GM19372 (cell line): ENCODE data around the gene SPACA4.

Source experiments
- ATAC-seq: cut with Tn5 transposase; IDR thresholded peaks from one replicate; pipeline ENCODE4 v1.9.1; 2021; ENCODE audit warnings: mild to moderate bottlenecking, low read depth, moderate library complexity; ENCODE audit not compliant: unreplicated experiment

SPACA4 gene

DNA sequence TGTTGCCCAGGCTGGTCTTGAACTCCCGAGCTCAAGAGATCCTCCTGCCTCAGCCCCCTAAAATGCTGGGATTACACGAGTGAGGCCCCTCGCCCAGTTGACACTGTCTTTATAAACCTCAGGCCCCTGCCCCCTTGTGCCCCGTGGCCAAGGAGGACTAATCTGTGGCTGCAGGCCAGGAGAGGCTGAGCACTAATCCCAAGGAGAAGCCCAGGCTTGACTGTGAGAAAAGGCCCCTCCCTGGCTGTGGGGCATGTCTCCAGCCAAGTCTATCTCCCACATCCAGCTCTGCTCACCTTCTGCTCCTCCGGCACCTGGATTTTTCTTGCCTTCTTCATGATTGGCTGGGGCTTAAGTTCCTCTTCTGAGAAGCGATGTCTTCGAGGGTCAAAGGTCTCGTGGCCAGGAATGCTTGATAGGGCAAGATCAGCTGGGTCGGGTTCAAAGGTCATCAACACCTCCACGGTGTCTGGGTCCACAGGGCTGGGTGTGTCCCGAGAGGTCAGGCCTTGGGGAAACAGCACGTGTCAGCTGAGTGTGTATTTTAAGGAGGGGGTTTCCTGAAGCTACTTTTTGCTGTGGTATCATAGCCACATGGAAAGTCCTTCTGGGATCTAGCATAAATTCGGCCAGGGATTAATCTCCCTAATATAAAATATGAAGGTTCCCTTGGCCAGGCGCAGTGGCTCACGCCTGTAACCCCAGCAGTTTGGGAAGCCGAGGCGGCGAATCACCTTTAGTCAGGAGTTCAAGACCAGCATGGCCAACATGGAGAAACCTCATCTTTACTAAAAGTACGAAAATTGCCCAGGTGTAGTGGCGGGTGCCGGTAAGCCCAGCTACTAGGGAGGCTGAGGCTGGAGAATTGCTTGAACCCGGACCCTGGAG lies 26.9 kb downstream of the SPACA4 start:
- ATAC-seq, result no peak

DNA sequence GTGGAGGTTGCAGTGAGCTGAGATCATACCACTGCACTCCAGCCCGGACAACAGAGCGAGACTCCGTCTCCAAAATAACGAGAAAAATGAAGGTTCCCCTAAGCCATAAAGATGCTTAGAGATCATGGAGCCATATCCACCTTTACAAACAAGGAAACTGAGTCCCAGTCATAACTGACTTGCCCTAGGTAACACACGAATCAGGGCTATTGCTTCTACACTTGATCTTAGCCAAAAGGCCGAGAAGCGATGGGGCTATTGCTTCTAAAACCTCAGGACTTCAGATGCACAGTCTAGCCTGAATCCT lies 27.4 kb downstream of the SPACA4 start:
- ATAC-seq, result no peak

DNA sequence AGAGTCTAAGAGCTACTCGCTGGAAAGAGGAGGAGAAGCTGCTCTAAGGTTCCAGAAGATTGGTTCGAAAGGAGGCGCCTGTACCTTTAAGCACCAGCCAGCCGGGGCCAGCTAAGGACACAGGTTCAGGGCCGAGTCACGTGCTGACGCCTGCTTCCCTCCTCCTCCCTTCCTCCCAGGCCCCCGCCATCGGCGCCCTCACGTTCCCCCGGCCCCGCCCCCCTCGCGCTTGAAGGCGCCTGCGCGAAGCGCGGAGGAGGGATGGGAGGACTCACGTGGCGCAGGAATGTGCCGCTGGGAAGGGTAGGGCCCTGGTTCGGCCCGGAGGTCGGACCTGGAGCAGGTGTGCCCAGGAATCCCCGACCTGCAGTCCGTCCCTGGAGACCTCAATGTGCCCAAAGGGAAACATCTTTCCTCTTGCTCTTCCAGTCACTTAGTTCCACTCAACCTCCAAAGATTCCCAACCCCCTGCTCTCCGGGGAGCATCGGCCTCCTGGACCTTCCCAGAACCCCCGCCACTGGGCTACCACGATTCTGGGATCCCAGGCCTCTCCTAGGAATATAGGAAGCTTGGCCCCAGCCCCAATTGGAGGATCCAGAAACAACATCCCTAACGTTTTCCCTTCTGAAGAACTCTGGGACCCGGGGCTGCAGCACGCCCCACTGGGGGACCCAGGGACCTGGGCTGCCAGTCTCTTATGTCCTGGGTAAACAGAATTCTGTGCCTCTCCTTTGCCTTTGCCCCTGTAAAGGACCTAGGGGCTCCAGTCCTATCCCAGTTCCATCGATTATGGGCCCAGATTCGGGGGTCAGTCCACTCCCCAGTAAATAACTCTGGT lies 28.1 kb downstream of the SPACA4 start:
- peak; percentile 23 for ATAC-seq

DNA sequence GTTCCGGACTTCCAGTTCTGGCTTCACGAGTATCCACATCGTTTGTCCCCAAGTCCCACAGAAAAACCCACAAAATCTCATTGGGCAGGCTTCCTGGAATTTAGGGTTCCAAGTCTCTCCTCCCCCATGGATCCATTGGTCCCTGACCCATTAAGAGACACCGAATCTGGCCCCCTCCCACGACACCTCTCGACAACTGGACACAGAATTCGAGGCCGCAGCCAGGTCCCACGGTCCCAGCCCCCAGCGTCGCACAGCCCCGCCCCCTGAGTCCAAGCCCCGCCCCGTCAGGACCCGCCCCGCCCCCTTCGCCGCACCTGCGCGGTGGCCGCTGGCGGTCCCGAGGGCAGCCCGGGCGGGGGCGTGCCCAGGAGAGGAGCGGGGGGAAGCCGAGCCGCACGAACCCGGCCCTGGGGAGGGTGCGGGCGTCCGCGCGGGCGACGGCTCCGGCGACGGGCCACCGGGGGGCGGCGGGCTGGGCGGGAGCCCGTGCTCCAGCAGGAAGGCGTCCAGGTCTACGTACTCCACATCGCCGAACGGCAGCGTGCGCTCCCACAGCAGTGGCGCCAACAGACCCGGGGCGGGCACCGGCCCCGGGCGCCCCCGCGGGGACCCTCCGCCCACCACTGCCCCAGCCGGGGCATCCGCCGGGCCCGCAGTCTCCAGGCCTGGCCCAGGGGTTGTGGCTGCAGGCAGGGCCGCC lies 28.9 kb downstream of the SPACA4 start:
- ATAC-seq, result no peak

DNA sequence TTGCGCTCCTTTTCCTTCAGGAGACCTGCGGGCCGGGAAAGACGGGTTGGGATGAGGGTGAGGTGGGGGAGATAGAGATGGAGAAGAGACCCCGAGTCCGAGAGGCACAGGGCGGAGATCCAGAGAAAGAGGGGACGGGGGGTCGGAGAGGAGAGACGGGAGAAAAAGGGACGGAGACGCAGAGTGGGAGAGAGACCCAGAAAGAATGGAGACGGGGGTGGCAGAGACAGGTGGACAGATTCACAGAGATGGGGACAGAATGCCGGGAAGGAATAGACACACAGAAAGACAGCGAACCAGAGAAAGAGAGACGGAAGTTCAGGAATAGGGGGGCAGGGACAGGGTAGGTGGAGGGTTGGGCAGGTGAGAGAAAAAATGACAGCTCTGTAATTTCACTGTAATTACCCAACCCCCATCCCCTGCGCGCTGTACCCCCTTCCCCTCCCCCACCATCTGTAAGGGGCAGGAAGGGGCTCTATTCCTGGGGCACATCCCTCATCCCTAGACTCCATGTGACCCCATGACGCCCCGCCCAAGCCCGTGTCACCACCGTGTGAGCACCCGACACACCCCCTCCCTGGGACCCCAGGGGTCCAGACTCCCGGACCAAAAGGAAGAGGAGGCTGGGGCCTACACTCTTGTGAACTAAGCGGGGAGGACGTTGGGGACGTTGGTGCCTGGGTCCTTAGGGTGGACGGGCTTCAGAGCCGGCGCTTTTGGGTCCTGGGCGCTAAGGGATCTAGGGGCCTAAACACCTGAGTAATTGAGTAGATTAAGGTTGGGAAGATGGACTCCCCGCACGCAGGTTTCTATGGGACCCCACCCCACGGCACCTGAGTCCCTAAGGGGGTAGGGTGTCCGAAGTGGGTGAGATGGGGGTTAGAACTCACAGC lies 29.7 kb downstream of the SPACA4 start:
- no peak for ATAC-seq

DNA sequence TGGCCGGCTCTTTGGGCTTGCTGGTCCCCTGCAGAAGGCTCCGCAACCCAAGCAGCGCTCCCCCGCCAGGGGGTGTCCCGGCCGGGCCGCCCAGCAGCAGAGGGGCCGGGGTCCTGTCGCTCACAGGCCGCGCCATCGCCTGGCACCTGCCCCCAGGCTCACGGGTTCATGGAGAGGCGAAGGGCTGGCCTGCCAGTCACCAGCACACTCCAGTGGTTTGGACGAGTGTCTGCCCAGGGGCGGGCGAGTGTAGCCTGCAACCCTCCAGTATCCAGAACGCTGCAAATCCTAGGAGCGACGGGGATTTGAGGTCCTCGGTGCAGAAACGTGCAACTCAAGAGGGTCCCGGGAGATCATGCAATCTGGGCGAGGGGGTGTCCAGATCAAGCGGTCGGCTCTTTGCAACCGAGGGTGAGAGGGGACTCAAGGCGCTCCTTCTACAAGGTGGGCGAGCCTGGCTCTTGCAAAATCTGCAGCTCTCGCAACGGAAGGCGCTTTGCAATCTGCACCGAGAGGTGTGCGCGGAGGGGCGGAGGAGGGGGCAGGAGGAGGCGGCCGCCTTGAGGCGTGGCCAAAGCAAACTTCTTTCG lies 30.4 kb downstream of the SPACA4 start, which contains the start of gene DBP:
Gene DBP, minus strand, starts transcription at position 521 of the 590 bp plus-strand sequence. Its CDS starts 385 bp downstream, at position 136.
- ATAC-seq, result no peak

DNA sequence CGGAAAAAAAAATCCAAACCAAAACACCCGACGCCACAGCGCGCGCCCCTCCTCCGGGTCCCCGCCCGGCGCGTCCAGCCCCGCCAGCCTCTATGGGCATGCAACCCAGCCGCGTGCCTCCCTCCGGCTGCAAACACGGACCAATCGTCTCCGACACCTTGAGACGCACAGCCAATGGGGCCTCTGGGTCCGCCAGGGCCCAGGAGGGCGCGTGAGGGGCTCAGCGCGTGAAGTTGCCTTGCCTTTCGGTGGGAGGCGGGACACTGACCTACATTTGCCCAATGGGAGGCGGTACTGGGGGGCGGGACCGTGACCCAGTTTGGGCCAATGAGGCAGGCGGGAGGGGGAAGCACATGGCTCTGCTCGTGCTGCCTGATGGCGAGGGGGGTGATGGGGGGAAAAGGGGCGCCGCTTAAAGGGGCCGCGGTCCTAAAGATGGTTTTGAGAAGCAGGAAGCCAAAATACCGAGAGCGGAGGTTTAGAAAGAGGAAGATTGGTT lies 31.0 kb downstream of the SPACA4 start:
- ATAC-seq, result peak; percentile 77

DNA sequence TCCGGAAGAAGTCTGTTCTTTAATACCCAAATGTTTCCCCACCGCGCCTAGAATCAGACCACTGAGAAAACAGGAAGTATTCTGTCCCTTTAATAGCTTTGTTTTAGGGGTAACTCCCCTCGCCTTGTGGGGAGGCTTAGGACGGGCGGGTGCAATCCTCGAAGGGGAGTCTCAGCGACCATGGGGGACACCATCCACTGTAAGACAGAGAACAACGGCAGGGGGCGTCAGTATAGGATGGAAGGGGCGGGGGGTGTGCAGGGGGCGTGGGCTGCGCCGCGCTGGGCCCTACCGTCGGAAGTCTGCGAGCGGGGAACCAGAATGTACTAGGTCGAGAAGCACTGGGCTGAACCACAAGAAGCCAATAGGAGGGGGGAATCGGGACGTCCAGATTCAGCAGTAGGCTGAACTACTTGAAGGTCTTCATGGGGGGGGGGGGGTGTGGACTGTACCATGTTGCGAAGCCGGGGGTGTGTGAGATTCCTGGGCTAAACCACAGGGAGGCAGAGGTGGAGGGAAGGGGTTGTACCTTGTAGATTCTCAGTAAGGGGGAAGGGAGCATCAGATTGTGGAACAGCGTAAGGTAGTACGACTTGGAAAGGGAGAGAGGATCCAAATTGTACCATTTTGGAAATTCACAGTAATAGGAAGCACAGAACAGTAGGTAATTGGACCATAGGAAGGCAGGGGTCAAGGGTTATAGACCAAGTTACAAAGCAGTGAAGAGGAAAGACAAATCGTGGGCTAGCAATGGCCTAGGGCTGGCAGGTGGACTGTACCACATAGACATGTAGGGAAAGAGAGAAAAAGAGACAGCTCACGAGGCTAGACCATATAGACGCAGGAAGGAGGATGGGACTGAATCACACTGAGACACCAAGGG lies 31.6 kb downstream of the SPACA4 start:
- ATAC-seq, result peak; percentile 17

DNA sequence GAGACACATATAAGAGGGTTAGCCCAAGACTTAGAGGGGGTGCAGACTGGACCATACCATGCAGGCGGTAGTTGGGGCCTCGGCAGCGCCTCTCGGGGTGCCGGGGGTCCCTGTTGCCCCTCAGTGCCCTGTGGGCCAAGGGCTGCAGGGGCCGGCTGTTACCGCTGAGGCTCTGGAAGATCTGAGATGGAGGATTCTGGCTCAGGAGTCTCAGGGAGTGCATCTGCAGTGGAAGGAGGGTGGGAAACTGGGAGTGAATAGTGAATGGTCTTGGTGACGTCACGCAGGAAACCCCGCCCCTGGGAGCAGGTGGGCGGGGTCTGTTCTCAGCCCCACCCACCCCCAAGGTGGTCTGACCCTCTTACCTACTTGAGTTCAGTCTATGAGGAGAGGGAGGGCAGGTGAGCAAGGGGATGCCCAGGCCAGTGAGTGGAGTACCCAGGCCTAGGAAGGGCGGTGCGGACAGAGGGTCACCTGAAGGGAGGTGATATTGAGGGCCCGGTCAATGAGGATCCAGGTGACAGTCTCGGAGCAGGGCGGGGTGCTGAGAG lies 32.4 kb downstream of the SPACA4 start:
- ATAC-seq, result no peak

DNA sequence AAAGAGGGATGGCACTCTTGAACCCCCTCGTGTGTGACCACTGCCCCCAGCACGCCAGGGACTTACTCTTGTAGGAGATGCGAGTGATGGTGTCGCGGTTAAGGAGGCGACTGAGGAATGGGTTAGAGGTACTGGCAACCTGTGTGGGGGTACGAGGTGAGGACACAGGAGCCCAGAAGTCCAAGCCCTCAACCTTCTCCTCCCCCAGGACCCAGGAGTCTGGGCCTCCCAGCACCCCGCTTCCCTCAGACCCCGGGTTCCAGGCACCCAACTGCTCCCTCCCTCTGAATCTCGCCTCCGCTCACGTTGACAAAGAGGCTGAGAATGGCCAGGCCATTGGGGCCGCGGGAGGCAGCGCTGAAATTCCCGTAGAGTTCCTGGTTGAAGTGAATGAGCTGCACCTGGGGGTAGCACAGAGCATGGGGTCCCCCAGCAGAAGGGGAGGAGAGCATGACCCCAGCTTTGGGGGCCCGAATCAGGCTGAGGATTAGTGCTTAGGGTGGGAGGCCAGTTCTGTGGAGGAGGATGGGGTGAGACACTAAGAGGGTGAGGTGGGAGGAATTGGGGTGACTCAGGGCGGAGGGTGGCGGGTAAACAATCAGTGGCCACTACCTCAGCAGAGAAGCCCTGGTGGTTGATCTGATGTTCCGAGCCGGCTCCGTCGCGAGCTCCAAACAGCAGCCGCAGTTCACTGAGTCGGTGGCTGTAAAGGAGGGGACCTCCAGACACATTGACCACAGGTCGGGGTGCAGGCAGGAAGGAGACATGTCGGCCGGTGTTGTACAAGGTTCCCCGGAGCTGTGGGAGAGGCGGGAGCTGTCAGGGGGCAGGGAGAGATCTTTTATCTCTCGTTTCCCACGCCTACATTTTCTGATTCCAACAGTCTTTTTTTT lies 33.2 kb downstream of the SPACA4 start:
- ATAC-seq, result no peak

DNA sequence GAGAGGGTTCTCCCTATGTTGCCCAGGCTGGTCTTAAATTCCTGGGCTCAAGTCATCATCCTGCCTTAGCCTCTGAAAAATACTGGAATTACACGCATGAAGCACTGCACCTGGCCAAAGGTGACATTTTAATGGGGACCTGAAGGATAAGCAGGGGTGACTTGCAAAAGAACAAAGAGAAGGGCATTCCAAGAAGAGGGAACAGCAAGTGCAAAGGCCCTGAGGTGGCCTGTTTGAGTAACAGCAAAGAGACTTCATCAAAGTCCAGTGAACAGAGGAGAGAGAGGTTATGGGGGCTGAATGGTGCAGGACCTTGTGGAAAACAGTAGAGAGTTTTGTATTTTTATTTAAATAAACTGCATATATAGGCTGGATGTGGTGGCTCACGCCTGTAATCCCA lies 35.3 kb downstream of the SPACA4 start:
- no peak for ATAC-seq

DNA sequence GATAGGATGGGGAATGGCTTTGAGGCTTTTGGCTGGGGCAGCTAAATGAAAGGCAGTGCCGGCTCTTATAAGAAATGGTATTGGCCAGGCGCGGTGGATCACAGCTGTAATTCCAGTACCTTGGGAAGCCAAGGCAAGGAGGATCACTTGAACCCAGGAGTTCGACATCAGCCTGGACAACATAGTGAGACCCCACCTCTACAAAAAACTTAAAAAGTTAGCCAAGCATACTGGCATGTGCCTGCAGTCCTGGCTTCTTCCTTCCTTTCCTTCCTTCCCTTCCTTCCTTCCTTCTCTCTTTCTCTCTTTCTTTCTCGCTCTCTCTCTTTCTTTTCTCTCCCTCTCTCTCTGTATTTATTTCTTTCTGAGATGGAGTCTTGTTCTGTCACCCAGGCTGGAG lies 36.3 kb downstream of the SPACA4 start:
- ATAC-seq, result no peak

DNA sequence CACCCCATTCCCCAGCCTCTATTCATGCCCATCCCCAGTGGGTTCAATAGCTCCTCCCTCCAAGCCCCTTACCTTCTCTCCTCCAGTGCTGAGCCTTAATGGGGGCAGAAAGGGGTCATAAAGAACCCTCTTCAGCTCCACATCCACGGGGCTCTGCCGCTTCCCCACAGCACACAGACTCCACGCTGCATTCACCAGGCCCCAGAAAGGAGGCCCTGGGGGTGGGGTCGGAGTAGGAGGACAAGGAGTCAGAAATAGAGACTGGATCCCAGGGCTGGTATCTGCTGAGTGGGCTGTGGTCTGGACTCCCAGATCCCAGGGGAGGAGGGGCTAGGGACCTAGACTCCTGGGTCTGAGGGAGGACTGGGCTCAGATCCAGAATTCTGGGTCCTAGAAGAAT lies 37.8 kb downstream of the SPACA4 start:
- ATAC-seq, result no peak

DNA sequence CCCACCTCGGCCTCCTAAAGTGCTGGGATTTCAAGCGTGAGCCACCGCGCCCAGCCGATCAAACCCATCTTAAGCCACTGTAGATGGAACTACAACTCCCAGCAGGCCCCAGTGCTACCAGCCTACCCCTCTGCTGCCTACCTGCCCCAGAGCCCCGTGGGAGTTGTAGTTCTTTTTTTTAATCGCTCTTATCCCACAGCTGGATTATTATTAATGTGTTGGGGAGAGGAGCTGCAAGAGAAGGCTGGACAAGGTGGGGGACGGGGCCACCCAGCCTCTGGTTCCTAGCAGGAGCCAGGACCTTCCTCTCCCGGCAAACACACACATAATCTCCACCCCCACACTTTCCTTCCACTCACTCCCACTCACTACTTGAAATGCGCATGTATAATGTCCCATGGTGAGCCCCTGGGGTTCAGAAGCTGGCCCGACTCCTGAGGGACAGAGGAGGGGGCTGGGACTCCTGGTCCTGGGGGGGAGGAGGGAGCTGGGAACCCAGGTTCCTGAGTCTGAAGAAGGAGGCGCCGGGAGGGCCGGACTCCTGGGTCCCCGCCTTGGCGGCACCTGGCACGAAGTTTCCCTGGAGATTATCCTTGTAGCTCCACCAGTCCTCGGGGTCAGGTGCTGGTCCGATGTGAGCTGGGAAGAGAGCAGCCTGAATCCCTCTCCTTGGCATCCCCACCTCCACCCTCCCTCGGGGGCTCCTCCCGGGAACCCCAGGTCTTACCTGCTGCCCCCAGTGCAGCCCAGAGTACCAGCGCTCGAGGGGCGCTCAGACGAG lies 38.5 kb downstream of the SPACA4 start:
- ATAC-seq, result no peak

DNA sequence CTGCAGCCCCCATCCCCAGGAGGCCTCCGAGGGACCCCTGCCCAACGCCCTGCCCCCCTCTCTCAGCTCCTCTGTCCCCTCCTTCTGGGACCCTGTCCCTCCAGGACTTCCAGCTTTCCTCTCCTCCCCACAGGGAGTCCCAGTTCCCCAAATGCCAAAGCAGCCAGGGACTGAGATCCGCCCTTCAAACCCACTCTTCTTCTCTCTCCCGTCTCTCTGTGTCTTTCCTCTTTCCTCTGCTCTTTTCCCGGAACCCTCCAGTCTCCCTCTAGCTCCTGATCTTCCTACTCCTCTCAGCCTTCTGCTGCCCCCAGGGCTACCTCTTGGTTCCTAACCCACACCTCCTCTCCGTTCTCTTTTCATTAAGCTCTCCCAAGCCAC lies 39.1 kb downstream of the SPACA4 start:
- no peak for ATAC-seq

DNA sequence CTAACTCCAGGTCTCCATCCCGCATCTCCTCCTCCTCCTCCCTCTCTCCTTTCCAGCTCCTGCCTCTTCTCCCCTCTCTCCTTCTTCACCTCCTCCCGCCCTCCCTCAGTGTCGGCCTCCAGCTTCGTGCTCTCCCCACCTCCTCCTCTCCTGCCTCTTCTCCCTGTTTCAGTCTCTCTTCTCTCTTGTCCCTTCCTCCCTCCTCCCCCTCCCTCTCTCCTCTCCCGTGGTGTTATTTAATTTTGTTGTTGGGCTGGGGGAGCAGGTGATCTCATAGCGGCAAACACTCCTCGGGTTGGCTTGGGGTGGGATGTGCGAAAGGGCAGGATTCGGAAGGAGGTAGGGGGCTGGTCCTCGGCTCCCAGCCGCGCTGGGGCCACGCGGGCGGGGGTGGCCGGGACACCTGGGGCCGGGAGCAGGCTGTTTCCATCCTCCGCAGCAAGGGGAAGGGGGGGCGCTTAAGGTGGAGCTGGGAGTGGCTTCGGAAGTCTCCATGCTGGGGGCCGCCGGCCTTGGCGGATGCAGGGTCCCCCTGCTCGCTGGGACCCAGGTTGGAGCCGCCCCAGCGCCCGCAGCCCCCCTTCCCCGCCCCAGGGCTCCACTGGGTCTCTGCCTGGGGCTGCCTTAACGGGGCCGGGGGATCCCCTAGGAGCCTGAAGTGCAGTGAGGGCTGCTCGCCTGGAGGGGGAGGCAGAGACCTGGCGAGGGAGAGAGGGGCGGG lies 39.6 kb downstream of the SPACA4 start, which contains the start of gene CA11:
Gene CA11, minus strand, starts transcription at position 187 of the 721 bp plus-strand sequence. CDS start 555 bp downstream, outside the sequence.
- ATAC-seq, result peak; percentile 78
